NOMO-1 treated with DMSO at 0.1 percent for 48 hours (cell line): ENCODE results near the gene C1orf53.

ENCODE experiments used
- DNase-seq: peaks from one replicate; lab custom pipeline; 2025; ENCODE audit not compliant: unreplicated experiment; lab: John Stamatoyannopoulos, UW

Gene C1orf53

GRCh38 chr1:197907846-197908616 is 5.6 kb downstream of the C1orf53 start:
- no peak for DNase-seq

GRCh38 chr1:197908716-197909220 is 6.3 kb downstream of the C1orf53 start:
- no peak for DNase-seq

GRCh38 chr1:197909384-197909783 is 7.0 kb downstream of the C1orf53 start:
- no peak for DNase-seq

- no peak for DNase-seq
Observed at GRCh38 chr1:197910120-197910991, 7.9 kb downstream of the C1orf53 start.

GRCh38 chr1:197911111-197911856 is 8.9 kb downstream of the C1orf53 start:
- no peak for DNase-seq

GRCh38 chr1:197911857-197912696 is 9.6 kb downstream of the C1orf53 start:
- DNase-seq, result no peak

- peak; percentile 27 for DNase-seq
Observed at GRCh38 chr1:197912739-197913494, 10.5 kb downstream of the C1orf53 start.

GRCh38 chr1:197913495-197914276 is 11.3 kb downstream of the C1orf53 start:
- DNase-seq, result no peak

- no peak for DNase-seq
Observed at GRCh38 chr1:197914510-197914909, 12.1 kb downstream of the C1orf53 start.

- DNase-seq, result no peak
Observed at GRCh38 chr1:197915260-197915861, 12.9 kb downstream of the C1orf53 start.

GRCh38 chr1:197915862-197916499 is 13.6 kb downstream of the C1orf53 start:
- no peak for DNase-seq

- DNase-seq, result no peak
Observed at GRCh38 chr1:197916500-197916983, 14.1 kb downstream of the C1orf53 start.

GRCh38 chr1:197917805-197918651 is 15.6 kb downstream of the C1orf53 start:
- DNase-seq, result peak; percentile 18

GRCh38 chr1:197918807-197919345 is 16.4 kb downstream of the C1orf53 start:
- DNase-seq, result no peak

- no peak for DNase-seq
Observed at GRCh38 chr1:197919346-197920066, 17.1 kb downstream of the C1orf53 start.

- DNase-seq, result no peak
Observed at GRCh38 chr1:197920067-197920396, 17.6 kb downstream of the C1orf53 start.
